ENCODE measurements around the gene METTL13.

- TF ChIP-seq ZNF148 (tag by site-specific recombination; IDR thresholded peaks at IDR 0.05; ENCODE audit: borderline replicate concordance) = no peak
- TF ChIP-seq SETDB1 (IDR thresholded peaks at IDR 0.05; ENCODE audit: insufficient read length, low read length) = no peak
- TF ChIP-seq ZNF10 (tag by site-specific recombination; IDR thresholded peaks at IDR 0.05) = no peak
- no peak for TF ChIP-seq ZNF416 (tag by site-specific recombination; IDR thresholded peaks at IDR 0.05)
- no peak for TF ChIP-seq CTCF (tag by site-specific recombination; IDR thresholded peaks at IDR 0.05)
- TF ChIP-seq ZSCAN30 (tag by site-specific recombination; IDR thresholded peaks at IDR 0.05) = no peak
- TF ChIP-seq ZSCAN4 (tag by site-specific recombination; IDR thresholded peaks at IDR 0.05) = no peak
Measured at GRCh38 chr1:171809834-171810233, 28.4 kb downstream of the METTL13 start.

Data from HEK293 (cell line).